GM21529 (cell line): Measurements from ENCODE around the gene RPL27.
"Not testable (repeated sequence)": the region's sequence is repeated elsewhere in the genome, so short reads cannot be mapped to it uniquely, and the experiment has no call there.

ENCODE experiments used
- ATAC-seq: cut with Tn5 transposase; IDR thresholded peaks from one replicate; pipeline ENCODE4 v1.9.1; 2021; ENCODE audit not compliant: unreplicated experiment

Gene RPL27

GRCh38 chr17:42997984-42998938 lies at the start of gene RPL27:
RPL27 (plus strand) TSS chr17:42998419; CDS start chr17:42998751, 332 bp downstream.
- peak; percentile 92 for ATAC-seq

GRCh38 chr17:42950044-42950783 lies 48.0 kb upstream of the RPL27 start:
- ATAC-seq, result no peak

GRCh38 chr17:42953669-42954068 lies 44.5 kb upstream of the RPL27 start:
- no peak for ATAC-seq

- ATAC-seq, result peak; percentile 66
Measured at GRCh38 chr17:42964161-42964932, 33.9 kb upstream of the RPL27 start, which contains the start of gene AARSD1. AARSD1 (minus strand) TSS chr17:42964454; CDS start chr17:42964440, 14 bp downstream.

GRCh38 chr17:42967925-42968324 lies 30.3 kb upstream of the RPL27 start:
- ATAC-seq, result no peak

GRCh38 chr17:42969001-42969581 lies 29.1 kb upstream of the RPL27 start:
- no peak for ATAC-seq

GRCh38 chr17:42971589-42971988 lies 26.6 kb upstream of the RPL27 start:
- no peak for ATAC-seq

GRCh38 chr17:42973323-42973722 lies 24.9 kb upstream of the RPL27 start:
- ATAC-seq, result not testable (repeated sequence)

GRCh38 chr17:42975265-42975664 lies 23.0 kb upstream of the RPL27 start:
- no peak for ATAC-seq

GRCh38 chr17:42975701-42976100 lies 22.5 kb upstream of the RPL27 start:
- not testable (repeated sequence) for ATAC-seq

- ATAC-seq, result peak; percentile 34
Measured at GRCh38 chr17:42979511-42980273, 18.5 kb upstream of the RPL27 start, which contains the start of gene PTGES3L. PTGES3L (minus strand) TSS chr17:42980080; CDS start chr17:42980053, 27 bp downstream.

GRCh38 chr17:42980274-42980765 lies 17.9 kb upstream of the RPL27 start, which contains the start of gene RUNDC1:
RUNDC1 (plus strand) TSS chr17:42980565; CDS start chr17:42980577, 12 bp downstream.
- peak; percentile 58 for ATAC-seq

- peak; percentile 32 for ATAC-seq
Measured at GRCh38 chr17:42980766-42981397, 17.3 kb upstream of the RPL27 start.

GRCh38 chr17:42982266-42982665 lies 16.0 kb upstream of the RPL27 start:
- ATAC-seq, result no peak

- ATAC-seq, result peak; percentile 60
Measured at GRCh38 chr17:42985225-42985624, 13.0 kb upstream of the RPL27 start.

- no peak for ATAC-seq
Measured at GRCh38 chr17:42989141-42989540, 9.1 kb upstream of the RPL27 start.

- no peak for ATAC-seq
Measured at GRCh38 chr17:42989726-42990652, 8.2 kb upstream of the RPL27 start.

GRCh38 chr17:42991471-42991870 lies 6.7 kb upstream of the RPL27 start:
- ATAC-seq, result no peak
